Measurements from ENCODE around the gene NMRAL1.

Gene NMRAL1

GRCh38 chr16:4474192-4474961 is at the start of gene NMRAL1:
Gene NMRAL1 (minus strand): TSS chr16:4474625. CDS start chr16:4474132, 493 bp downstream.
- peak within 1 kb of the TSS; percentile 80 for H3K4me2 ChIP-seq (ENCODE audit: low read length)
- no peaks in the 10 kb centered on the region for H3K27me3 ChIP-seq (ENCODE audit: control insufficient read depth, low read length)
- H3K4me1 ChIP-seq (ENCODE audit: control insufficient read depth, low read length) = peaks cover 34% of the 10 kb centered on the region
- peaks cover 73% of the 10 kb centered on the region for H3K79me2 ChIP-seq (ENCODE audit: control insufficient read depth, low read length)
- peaks cover 4% of the 10 kb centered on the region; the same call in 1 of the 2 replicates for H4K20me1 ChIP-seq (ENCODE audit: control insufficient read depth, insufficient read depth, low read depth, low read length)
- H3K27ac ChIP-seq (ENCODE audit: low read depth, low read length) = peak within 1 kb of the TSS; percentile 61
- peak within 1 kb of the TSS; percentile 90 for H3K4me3 ChIP-seq (ENCODE audit: low read length)
- H3K9me2 ChIP-seq (replicated peaks; ENCODE audit: control insufficient read depth, low read length) = no peaks in the 10 kb centered on the region
- TF ChIP-seq CTCF (IDR thresholded peaks at IDR 0.05; ENCODE audit: low read depth, low read length, poor library complexity, severe bottlenecking) (no peak), EZH2phosphoT487 (IDR thresholded peaks at IDR 0.05; ENCODE audit: borderline replicate concordance, low read length) (no peak)
- H3K36me3 ChIP-seq (ENCODE audit: control insufficient read depth, low read length) = peaks cover 19% of the 10 kb centered on the region
- peaks cover 18% of the 10 kb centered on the region for H3F3A ChIP-seq (ENCODE audit: control insufficient read depth, insufficient read depth)
- H3K9me3 ChIP-seq (ENCODE audit: control insufficient read depth, insufficient read depth, low read length) = no peaks in the 10 kb centered on the region

- Histone ChIP-seq H3K9me3 (ENCODE audit: control insufficient read depth, insufficient read depth, low read length) (no peaks in the 10 kb centered on the region), H3K27me3 (ENCODE audit: control insufficient read depth, low read length) (no peaks in the 10 kb centered on the region), H3K79me2 (ENCODE audit: control insufficient read depth, low read length) (no peaks in the 10 kb centered on the region), H3K4me3 (ENCODE audit: low read length) (no peak overlapping the region), H3K4me1 (ENCODE audit: control insufficient read depth, low read length) (peaks cover 4% of the 10 kb centered on the region), H3K27ac (ENCODE audit: low read depth, low read length) (no peak overlapping the region), H3K4me2 (ENCODE audit: low read length) (no peak overlapping the region), H3F3A (ENCODE audit: control insufficient read depth, insufficient read depth) (no peaks in the 10 kb centered on the region), H3K9me2 (replicated peaks; ENCODE audit: control insufficient read depth, low read length) (no peaks in the 10 kb centered on the region), H4K20me1 (ENCODE audit: control insufficient read depth, insufficient read depth, low read depth, low read length) (no peaks in the 10 kb centered on the region), H3K36me3 (ENCODE audit: control insufficient read depth, low read length) (no peaks in the 10 kb centered on the region)
- TF ChIP-seq CTCF (IDR thresholded peaks at IDR 0.05; ENCODE audit: low read depth, low read length, poor library complexity, severe bottlenecking) (no peak), EZH2phosphoT487 (IDR thresholded peaks at IDR 0.05; ENCODE audit: borderline replicate concordance, low read length) (no peak)
These were observed 49.3 kb upstream of the NMRAL1 start for GRCh38 chr16:4523686-4524085.

GRCh38 chr16:4522051-4522581 is 47.7 kb upstream of the NMRAL1 start:
- TF ChIP-seq CTCF (IDR thresholded peaks at IDR 0.05; ENCODE audit: low read depth, low read length, poor library complexity, severe bottlenecking) = no peak
- TF ChIP-seq EZH2phosphoT487 (IDR thresholded peaks at IDR 0.05; ENCODE audit: borderline replicate concordance, low read length) = no peak
- Histone ChIP-seq H3K9me2 (replicated peaks; ENCODE audit: control insufficient read depth, low read length) (no peaks in the 10 kb centered on the region), H3K4me2 (ENCODE audit: low read length) (no peak overlapping the region), H4K20me1 (ENCODE audit: control insufficient read depth, insufficient read depth, low read depth, low read length) (no peaks in the 10 kb centered on the region), H3K4me3 (ENCODE audit: low read length) (no peak overlapping the region), H3K36me3 (ENCODE audit: control insufficient read depth, low read length) (no peaks in the 10 kb centered on the region), H3F3A (ENCODE audit: control insufficient read depth, insufficient read depth) (no peaks in the 10 kb centered on the region), H3K9me3 (ENCODE audit: control insufficient read depth, insufficient read depth, low read length) (no peaks in the 10 kb centered on the region), H3K27ac (ENCODE audit: low read depth, low read length) (no peak overlapping the region), H3K79me2 (ENCODE audit: control insufficient read depth, low read length) (no peaks in the 10 kb centered on the region), H3K4me1 (ENCODE audit: control insufficient read depth, low read length) (peaks cover 4% of the 10 kb centered on the region), H3K27me3 (ENCODE audit: control insufficient read depth, low read length) (no peaks in the 10 kb centered on the region)

Data from DOHH2 (cell line).